DOHH2 (cell line): ENCODE results near the gene PPIB.

ENCODE experiments used
- EZH2phosphoT487 ChIP-seq: fragments of 200-600 bp; sonication (generic); IDR thresholded peaks from 2 replicates; pipeline ENCODE4 v1.6.1; 2017; ENCODE audit warnings: borderline replicate concordance, mild to moderate bottlenecking, antibody characterized with exemption, low read length, moderate library complexity, mixed read lengths
- TF ChIP-seq, protein P1 (sequence below): fragments of 200-600 bp; sonication (generic); IDR thresholded peaks from one replicate; pipeline ENCODE4 v1.5.1; 2014; ENCODE audit warnings: antibody characterized with exemption, mild to moderate bottlenecking, low read depth, low read length; ENCODE audit not compliant: poor library complexity, severe bottlenecking

DNA sequence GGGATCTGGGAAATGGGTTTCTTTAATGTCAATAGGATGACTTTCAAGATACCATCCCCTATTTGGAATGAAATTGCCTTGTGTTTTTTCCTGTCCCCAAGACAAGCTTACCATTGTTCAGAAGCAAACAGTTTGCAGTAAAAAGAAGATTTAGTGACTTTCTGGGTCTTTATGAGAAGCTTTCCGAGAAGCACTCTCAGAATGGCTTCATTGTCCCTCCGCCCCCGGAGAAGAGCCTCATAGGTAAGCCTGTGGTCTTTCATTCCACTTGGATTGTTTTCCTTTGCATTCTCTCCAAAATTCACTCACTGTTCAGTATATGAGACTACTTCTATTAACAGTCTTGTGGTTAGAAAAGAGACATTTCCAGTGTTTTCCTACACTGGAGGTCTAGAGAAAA is 36.8 kb downstream of the PPIB start:
- TF ChIP-seq, protein P1, sequence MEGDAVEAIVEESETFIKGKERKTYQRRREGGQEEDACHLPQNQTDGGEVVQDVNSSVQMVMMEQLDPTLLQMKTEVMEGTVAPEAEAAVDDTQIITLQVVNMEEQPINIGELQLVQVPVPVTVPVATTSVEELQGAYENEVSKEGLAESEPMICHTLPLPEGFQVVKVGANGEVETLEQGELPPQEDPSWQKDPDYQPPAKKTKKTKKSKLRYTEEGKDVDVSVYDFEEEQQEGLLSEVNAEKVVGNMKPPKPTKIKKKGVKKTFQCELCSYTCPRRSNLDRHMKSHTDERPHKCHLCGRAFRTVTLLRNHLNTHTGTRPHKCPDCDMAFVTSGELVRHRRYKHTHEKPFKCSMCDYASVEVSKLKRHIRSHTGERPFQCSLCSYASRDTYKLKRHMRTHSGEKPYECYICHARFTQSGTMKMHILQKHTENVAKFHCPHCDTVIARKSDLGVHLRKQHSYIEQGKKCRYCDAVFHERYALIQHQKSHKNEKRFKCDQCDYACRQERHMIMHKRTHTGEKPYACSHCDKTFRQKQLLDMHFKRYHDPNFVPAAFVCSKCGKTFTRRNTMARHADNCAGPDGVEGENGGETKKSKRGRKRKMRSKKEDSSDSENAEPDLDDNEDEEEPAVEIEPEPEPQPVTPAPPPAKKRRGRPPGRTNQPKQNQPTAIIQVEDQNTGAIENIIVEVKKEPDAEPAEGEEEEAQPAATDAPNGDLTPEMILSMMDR: no peak
- no peak for TF ChIP-seq EZH2phosphoT487
